CD4-positive, alpha-beta T cell treated with Interleukin-17A for 4 hours (primary cell): Measurements from ENCODE around the gene BCAR3.
A peak's percentile ranks its signal among the peaks of the same experiment; 100 is the strongest.
"Not testable (repeated sequence)": the region's sequence is repeated elsewhere in the genome, so short reads cannot be mapped to it uniquely, and the experiment has no call there.

ENCODE experiments used
- DNase-seq: peaks from one replicate; pipeline ENCODE4 v3.0.0-alpha.2; 2020; ENCODE audit warnings: mixed read lengths

Gene BCAR3

DNA sequence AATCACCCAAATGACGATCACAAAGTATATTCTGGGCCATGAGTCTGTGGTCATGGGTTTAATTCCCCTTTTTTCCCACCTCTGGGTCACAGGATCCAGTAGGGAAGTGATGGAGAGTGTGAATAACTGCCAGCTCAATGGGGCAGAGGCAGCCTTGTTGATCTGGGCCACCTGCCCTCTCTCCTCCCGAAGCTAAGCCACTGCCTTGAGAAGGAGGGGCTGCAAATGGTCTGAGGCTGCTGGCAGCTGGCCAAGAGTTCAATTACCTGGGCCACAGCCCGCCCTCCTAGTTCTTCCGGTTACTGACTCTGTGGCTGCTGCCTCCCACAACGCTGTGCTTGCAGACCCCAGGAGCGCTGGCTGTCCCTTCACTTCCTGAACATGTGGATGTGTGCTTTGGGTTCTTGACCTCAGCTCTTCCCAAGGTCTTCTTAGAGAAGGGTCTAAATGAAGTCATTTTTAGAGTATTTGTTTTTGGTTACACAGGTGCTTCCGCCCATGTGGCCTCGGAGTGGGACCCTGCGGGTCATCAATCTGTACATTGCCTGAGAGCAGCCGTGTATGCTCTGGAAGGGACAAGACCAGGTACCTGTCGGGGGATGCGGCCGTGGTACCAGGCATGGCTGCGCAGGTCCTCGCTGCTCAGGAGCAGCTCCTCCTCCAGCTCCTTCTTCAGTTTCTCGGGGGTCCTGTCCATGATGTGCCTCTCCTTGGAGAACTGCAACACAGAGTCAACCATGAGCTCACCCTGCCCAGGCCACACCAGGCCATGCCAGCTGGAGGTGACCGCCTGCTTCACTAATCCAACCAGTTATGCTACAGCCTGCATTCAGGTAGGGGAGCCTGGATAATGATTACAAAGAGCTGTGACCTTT lies 89.7 kb downstream of the BCAR3 start:
- DNase-seq = peak; percentile 19

DNA sequence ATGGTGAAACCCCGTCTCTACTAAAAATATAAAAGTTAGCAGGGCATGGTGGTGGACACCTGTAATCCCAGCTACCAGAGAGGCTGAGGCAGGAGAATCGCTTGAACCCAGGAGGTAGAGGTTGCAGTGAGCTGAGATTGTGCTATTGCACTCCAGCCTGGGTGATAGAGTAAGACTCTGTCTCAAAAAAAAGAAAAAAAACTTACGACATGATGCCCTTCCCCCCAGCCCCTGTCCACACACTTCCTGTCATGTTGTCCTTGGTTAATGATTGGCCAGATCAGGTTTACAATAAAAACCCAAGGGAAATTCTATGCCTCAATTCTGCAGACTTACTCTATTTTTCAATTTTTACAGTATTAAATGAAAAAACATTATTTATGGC lies 90.4 kb downstream of the BCAR3 start:
- DNase-seq = not testable (repeated sequence)

DNA sequence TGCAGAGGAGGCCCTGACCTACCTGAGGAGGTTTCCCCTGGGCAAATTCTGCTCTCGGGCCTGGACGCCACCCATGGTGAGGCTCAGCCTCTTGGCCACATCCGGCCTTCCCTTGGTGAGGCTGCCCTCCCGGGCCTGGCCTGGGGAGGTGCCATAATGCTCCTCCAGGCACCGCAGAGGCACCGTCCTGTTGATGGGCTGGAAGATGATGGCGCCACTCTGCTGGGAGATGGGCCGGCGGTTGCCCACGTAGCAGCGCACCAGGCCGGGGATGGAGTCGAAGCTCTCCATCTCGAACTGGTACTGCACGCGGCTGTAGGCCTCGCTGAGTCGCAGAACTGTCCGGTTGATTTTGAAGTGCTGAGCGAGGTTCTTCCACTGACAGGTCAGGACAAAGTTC lies 92.7 kb downstream of the BCAR3 start:
- no peak for DNase-seq

DNA sequence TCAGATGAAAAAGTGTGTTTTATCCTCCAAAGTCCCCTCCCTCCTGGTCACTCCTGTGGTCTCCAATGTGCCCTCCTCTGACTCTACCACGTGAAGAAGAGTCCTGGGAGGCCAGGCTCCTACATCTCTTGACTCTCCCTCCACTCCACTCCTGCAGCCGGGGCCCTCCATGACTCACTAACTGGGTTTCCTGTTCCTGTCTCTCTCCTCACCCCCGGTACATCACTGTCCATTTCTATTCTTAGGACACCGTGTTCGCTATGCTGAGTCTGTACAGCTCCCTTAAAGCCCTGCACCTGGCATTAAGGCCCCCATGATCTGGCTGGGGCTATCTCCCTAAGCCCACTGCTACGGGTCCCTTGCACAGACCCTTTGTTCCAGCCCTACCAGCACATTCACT lies 93.4 kb downstream of the BCAR3 start:
- no peak for DNase-seq

DNA sequence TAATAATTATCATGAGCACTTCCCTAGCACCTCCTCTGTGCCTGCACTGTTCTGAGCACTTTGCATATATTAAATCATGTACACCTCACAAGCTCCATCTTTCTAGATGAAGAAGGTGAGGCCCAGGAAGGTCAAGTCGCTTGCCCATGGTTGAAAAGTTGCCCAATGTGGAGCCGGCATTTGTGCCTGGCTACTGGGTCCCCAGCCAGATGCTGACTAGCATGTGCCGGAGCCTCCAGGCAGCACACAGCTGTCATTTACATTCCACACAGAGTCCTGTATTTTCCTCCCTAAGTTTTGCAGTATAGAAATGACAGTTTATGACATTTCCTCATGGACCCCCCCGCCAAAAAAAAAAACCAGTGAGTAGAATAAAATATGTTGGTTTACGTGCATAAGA lies 94.3 kb downstream of the BCAR3 start:
- no peak for DNase-seq

DNA sequence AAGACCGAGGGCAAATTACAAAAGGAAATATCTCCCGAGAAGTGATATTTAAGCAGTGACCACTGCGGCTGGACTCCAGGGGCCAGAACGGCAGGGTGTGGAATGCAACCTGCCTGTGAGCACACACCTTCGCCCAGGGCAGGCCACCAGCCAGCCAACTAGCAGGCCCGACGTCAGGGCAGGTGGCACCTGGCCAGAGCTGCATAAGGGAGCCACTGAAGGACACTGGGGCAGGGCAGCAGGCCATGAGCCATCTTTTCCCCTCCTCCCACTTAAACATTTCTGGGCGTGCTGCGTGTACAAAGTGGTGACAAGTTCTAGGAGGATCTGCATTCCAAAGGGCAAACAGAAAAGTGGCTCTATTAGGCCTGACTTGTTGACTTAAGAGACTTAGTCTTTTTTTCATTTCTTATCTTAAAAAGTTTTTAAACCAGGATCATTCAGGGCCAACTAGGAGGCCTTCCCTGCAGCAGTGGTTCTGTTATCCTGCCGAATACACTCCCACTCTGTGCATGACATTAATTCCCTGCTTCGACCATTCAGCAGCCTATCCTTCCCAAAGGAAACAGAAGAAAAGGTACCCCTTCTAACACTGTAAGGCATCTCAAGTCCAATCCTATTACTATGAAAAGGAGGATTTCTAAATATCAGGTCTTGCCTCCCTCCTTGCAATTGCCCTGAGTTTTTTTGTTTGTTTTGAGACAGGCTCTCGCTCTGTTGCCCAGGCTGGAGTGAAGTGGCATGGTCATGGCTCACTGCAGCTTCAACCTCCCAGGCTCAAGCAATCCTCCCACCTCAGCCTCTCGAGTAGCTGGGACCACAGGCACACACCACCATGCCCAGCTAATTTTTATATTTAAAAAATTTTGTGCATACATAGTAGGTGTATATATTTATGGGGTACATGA lies 96.3 kb downstream of the BCAR3 start:
- DNase-seq = no peak

DNA sequence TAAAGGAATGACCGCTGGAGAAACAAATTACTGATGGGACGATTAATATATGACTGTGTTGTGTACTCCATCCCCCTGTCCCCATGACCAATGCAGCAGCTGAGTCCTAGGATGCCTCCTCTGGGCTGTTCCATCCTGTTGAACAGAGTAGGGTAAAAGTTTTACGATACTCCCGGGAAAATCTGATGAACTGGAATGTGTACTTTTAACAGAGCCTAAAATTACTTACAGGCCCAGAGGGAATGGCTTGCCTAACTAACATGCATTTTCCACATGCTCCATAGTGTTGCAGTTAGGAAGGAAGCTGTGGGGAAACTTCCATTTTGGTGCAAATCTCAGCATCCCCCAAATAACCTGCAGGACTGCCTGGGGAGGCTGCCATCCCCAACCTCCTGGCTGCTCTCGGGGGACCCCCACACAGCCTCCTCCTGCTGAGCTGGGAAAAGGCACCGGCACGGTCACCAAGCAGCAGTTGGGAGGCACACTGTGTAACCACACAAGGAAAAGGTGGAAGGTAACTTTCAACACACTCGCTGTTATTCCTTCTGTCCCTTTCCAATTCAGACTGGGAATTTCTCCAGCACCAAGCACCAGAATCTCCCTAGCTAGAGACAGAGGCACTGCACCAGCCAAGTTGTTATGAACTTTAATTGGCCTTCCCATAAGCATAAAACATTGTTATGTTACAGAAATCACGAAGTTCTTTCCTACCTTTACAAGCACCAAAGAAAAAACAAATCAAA lies 97.2 kb downstream of the BCAR3 start:
- no peak for DNase-seq

DNA sequence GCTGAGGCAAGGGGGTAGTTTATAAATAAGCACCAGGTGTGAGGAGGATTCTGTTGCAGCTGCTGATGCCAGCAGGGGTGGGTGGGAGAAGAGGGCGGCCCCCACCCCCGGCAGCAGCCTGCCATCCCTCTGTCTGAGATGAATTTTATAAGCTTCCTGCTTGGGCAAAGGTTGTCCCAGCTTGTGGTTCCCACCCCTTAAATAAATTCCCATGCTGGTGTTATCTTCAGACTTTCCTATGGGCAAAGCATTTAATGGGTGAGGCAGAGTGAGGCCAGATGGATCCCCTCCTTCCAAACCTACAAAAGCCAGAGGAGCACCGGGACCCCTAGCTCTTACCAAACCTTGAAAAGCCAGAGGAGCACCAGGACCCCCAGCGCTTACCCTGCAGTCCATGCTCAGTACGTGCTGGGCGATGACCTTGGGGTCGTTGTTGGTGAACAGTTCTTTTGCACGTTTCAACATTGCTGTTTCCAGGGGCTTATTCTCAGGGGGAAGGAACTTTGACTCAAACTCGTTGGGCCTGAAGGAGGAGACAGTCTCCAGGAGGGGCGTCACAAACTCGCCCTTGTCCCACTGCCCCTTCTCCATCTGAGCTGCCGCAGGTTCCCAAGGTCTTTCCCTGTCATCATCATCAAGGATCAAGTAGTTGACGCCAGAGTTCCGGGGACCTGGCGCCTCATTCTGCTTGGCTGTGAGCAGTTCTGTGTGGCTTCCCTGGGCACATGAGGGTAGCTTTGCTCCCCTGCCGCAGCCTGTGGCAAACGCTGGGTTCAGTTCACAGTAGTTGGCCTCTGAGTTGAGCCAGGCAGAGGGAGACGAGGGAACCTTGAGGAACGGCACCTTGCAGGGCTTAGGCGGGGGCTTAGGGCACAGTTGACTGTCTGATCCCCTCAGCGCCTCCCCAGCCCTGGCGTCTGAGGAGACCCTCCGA lies 99.5 kb downstream of the BCAR3 start:
- DNase-seq = no peak

DNA sequence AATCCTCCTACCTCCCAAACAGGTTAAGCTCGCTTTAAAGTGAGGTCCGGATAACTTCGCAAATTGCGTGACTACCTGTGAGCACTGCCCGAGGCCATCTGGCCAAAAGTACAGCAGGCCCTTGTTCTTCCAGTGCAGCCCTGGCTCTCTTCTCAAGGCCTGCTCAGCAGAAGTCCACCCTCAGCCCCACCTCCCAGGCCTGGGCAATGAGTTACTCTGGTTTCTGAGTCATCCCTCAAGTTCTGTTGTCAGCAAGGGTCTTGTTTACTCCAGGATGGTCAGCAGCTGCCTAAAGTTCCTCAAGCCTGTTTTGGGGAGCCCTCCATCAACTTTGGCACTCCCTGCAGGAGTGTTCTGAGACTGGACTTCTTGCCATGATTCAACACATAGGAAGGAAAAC lies 101.7 kb downstream of the BCAR3 start:
- DNase-seq = no peak

DNA sequence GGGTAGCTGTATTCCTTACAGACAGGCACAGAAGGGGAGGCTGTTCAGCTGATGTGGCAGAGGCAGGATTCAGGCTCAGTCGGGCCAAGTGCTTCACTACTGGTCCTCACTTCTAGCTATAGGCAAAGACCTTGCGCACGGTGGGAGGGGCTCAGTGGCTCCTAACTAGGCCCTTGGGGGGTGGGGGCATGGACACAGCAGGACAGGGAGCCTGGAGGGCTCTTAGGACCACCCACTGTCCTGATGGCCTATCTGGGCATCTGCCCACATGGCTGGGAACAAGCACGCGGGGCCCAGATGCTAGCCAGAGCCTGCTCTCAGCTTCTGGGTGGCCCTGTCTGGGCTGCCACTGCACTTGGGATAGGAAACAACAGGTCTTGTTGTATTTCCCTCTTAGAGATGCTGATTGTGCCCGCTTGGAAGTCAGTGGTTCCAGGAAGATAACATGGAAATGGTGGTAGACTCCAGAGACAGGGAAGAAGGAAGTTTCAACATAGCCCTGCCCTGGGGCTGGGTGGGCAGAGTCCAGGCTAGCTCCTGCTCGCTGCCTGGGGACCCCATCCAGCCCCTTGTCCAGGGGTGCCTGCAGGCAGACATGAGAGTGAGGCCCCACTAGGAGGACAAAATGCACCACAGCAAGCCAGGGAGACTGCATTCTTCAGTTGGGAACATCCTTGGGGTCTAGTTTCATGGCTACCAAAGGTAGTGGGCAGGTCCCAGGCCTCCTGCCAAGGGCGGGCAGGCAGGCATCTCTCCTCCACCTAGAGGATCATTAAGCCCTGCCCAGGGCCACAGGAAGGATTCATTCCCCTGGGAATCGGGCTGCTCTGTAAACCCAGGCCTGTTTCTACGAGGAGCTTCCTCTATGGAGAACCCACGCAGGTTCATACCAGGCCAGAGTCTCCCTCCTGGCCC lies 102.5 kb downstream of the BCAR3 start:
- no peak for DNase-seq

DNA sequence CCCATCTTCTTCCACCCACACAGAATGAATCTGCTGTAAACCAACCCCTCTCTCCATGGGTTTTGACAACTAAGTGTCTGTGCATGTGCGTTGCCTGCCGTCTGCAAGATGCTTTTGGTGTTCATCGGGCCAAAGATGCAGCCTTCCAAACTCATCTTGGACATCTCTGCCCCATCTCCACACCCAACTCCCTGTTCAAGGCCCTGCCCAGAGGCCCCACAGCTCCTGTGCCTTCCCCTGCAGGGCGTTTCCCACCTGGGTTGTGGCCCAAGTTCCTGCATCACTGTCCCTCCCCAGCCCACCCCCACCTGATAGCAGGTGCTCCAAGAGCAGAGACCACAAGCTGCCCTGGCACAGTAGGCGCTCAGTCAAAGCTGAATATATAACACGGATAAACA lies 103.2 kb downstream of the BCAR3 start:
- no peak for DNase-seq

DNA sequence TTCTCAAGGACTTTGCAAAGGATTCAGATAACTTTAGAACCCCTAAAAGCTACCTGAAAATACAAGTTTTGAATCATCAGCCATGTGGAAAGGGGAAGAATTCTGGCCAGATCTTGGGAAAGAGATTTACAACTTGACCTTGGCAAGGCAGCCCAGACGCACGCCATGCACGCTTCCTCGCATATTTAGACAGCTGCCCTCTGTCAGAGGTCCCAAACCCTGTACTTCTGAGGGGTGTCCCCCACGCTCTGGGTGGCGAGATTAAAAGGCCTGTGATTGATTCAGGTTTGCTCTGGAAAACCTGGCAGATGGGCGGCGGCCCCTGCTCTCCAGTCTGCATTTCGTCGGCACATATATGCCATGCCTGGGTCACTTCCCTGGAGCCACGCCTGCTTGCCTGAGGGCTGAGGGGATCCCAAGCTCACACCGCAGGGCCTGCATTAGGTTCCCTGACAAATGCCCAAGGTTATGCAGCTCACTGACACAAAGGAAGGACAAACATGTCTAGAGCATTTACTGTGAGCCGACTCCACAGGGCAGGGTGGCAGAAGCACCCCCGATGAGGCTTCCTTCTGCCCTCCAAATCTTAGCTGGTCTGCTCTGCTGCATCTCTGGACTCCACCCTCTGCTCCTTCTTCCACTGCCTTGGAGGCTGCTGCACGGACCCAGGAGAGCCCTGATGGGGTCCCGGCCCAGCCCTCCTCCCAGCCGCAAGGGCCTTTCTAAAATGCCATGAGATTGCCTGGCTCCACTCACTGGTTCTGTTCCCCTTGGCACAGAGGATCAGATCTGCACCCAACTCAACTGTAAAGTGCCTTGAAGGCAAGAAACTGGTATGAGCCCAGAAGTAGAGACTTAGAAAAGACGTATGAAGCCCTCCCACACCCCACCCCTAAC lies 103.9 kb downstream of the BCAR3 start:
- DNase-seq = no peak

DNA sequence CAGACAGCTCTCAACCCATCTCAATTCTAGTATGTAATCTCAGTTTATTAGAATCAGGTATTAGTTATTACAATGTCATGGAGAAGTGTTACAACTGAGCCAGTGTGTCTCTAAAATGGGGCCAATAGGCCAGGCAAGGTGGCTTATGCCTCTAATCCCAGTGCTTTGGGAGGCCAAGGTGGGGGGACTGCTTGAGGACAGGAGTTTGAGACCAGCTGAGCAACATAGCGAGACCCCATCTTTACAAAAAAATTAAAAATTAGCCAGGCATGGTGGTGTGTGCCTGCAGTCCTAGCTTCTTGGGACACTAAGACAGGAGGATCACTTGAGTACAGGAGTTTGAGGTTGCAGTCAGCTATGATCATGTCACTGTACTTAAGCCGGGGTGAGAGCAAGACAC lies 104.9 kb downstream of the BCAR3 start:
- no peak for DNase-seq

DNA sequence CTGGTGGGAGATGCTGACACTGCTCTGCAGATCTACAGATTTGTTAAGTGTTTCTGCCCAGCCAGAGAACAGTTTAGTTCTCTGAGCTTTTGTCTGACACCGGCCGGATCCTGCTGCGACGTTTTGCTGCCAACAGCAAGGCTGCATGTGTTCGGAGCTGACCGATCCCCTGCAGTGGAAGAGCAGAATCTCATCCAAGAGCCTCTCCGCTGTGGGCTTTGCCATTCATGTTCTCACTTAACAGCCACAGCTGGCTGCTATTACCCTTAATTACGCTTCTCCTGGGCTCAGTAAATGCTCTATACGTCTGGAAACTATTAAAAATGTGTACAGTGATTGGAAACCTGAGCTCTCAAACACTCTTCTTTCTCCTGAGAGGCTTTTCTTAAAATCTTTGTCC lies 105.3 kb downstream of the BCAR3 start:
- DNase-seq = no peak

DNA sequence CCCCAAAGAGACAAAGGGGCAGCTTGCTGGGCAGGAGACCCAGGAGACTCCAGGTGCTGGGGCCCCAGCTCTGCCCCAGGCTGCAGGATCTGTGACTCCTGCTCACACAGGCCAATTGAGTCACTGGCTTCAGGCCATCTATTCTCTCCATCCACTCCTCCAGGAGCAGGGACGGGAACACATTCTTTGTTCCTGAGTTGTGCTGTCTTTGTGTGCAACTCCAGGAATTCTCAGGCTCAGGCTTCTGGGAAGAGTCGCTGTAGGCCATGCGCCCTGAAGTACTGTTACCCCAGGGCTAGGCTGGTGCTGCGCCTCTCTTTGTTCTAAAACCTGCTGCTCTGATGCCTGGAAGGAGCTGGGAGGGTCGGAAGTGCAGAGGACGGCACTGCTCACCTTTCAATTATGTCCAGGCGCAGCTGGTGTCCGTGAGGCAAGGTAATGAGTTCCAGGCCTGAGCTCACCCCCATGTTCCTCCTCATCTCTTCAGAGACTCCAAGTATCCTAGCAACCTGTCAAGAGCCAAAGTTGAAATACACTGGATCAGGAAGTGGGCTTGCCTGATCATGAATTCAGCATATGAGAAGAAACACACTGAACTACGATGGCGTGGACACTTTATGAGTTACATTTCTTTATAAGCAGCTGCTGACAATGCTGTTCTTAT lies 105.9 kb downstream of the BCAR3 start:
- no peak for DNase-seq

DNA sequence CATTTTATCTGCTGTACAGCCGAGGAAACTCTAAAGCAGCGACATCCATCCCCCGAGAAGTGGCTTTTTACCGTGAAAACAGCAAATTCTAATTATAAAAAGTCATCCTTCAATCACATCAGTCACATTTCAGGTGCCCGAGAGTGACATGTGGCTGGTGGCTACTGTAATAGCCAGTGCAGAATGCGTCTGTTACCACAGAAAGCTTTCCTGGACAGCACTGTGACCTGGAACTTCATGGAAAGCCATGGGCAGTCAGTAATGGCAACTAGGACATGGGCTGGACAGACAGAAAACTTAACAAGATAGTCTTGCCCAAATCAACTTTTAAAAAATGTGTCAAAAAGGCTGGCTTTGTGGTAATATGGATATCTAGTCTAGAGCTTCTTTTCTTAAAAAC lies 106.6 kb downstream of the BCAR3 start:
- no peak for DNase-seq

DNA sequence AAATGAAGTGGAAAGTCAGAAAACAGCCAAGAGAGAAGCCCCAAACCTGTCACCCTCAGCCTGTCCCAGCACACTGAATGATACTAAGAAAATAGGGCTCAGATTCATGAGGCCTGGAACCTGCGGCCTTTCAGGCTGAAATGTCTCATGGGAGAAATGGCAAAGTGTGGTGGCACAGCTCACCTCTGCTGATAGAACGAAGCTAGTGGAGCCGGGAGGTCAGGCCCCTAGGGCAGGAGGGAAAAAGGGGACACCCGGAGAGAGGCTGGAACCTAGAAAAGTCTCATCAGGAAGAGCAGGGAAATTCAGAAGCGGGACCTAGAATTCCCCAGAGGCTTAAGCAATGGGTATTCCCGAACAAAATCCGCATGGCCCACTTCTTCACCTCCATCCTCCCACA lies 107.1 kb downstream of the BCAR3 start:
- no peak for DNase-seq

DNA sequence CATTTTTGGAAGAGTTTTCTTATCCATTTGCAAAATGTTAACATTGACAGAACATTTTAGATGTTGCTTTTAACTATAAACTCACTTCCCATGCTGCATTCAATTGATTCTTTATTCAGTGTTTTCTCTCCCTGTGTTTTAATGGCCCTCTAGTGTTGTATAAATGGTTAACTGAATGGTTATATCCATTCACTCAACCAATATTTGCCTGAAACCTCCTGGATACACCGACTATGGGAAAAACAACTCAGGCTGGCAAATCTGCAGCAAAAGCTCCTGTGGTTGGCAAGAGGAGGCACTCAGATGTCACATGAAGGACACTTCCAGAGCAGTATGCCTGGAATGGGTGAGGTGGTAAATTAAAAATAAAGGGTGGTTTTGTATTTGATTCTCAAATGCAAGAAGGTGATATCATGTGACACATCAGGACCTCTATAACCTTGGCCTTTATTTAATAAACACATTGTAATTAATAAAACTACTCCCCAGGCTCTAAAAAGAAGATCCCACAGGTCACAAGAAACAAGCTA lies 107.6 kb downstream of the BCAR3 start:
- no peak for DNase-seq
